ENCODE measurements around the gene RASGRP4.

DNA sequence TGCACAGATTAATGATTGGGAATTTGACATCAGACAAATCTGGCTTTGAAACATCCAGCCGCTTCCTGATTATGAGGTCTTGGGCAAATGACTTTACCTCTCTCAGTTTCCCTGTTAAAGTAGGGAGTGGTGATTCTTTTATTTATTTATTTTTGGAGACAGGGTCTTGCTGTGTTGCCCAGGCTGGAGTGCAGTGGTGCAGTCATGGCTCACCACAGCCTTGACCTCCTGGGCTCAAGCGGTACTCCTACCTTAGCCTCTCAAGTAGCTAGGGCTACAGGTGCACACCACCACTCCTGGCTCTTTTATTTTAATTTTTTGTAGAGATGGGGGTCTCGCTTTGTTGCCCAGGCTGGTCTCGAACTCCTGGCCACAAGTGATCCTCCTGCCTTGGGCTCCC, 49.0 kb downstream of the RASGRP4 start:
- TF ChIP-seq CTCF (IDR thresholded peaks at IDR 0.05) (no peak), POLR2AphosphoS5 (IDR thresholded peaks at IDR 0.05) (no peak), EP300 (IDR thresholded peaks at IDR 0.05) (no peak)

Data from esophagus muscularis mucosa (tissue), 4 donors.